B cell (primary cell): Measurements from ENCODE around the gene XYLT1. TPM values are rescaled to one million over a fixed set of nuclear protein-coding genes. Genes with fewer than 3 reads are reported as not detected.

Experiments
- ATAC-seq: fragments of 200-7000 bp; cut with Tn5 transposase; one replicate; pipeline ENCODE4 v1.10.0; 2021; ENCODE audit warnings: low read depth, mild to moderate bottlenecking, moderate number of reproducible peaks, moderate library complexity
- CTCF ChIA-PET: fragments of 350-600 bp; sonication (Branson Sonifier 250); formaldehyde crosslinking; loops from one replicate; lab custom pipeline; 2021; ENCODE audit warnings: antibody characterized with exemption, inconsistent platforms; lab: Charles Lee
- POLR2A ChIA-PET: fragments of 350-600 bp; sonication (Branson Sonifier 250); formaldehyde crosslinking; loops from one replicate; lab custom pipeline; 2021; ENCODE audit warnings: antibody characterized with exemption; lab: Charles Lee
- DNase-seq: peaks from one replicate; pipeline ENCODE4 v3.0.0; 2013
- H2AFZ ChIP-seq: 2 replicates; pipeline ENCODE4 v1.6.1; 2012; ENCODE audit warnings: mild to moderate bottlenecking, low read depth, low read length; ENCODE audit not compliant: insufficient read depth, poor library complexity, severe bottlenecking
- H3K27ac ChIP-seq, 2 donors: 1 replicate in 1 of 2; 2 replicates in 1 of 2; pipeline ENCODE4 v1.5.1; 2012 to 2013; ENCODE audit warnings: low read length in 2 of 2, mild to moderate bottlenecking in 2 of 2, moderate library complexity in 1 of 2
- H3K27me3 ChIP-seq, 4 experiments: fragments of 200-600 bp in 1 of 4; sonication (generic) in 1 of 4; replicated peaks in 1 of 4; 1 replicate in 2 of 4; 2 replicates in 2 of 4; pipeline versions ENCODE4 v1.6.1 to v1.7.0; 2013 to 2016; ENCODE audit warnings: low read length in 3 of 4, mild to moderate bottlenecking in 2 of 4, mixed read lengths in 1 of 4, moderate library complexity in 1 of 4; ENCODE audit not compliant: insufficient read depth in 4 of 4, control insufficient read depth in 3 of 4; ENCODE audit errors: control extremely low read depth in 1 of 4
- H3K36me3 ChIP-seq, 2 experiments: replicated peaks in 1 of 2; 1 replicate in 1 of 2; 2 replicates in 1 of 2; pipeline versions ENCODE4 v1.6.1 to v1.7.1; 2013; ENCODE audit warnings: low read length in 1 of 2; ENCODE audit not compliant: insufficient read depth in 2 of 2, control insufficient read depth in 1 of 2; ENCODE audit errors: control extremely low read depth in 1 of 2, extremely low read depth in 1 of 2
- H3K4me1 ChIP-seq, 2 donors: fragments of 200-600 bp in 1 of 2; sonication (generic) in 1 of 2; 1 replicate in 1 of 2; 2 replicates in 1 of 2; pipeline versions ENCODE4 v1.5.1 to v1.6.1; 2013 to 2017; ENCODE audit warnings: low read length in 2 of 2; ENCODE audit not compliant: control insufficient read depth in 2 of 2, insufficient read depth in 2 of 2
- H3K4me2 ChIP-seq: replicated peaks from 2 replicates; pipeline ENCODE3; 2012; ENCODE audit warnings: mild to moderate bottlenecking, low read depth, low read length; ENCODE audit not compliant: poor library complexity, severe bottlenecking
- H3K4me3 ChIP-seq, 5 experiments: fragments of 200-600 bp in 1 of 5; sonication (generic) in 1 of 5; 1 replicate in 3 of 5; 2 replicates in 2 of 5; pipeline versions ENCODE4 v1.5.1 to v1.7.0; 2011 to 2016; ENCODE audit warnings: low read length in 4 of 5, mild to moderate bottlenecking in 4 of 5, low read depth in 2 of 5, control low read depth in 1 of 5, moderate library complexity in 1 of 5; ENCODE audit not compliant: insufficient read depth in 1 of 5; ENCODE audit errors: control extremely low read depth in 1 of 5, extremely low read depth in 1 of 5
- H3K79me2 ChIP-seq: fragments of 200-600 bp; sonication (generic); one replicate; pipeline ENCODE4 v1.6.0; 2016; ENCODE audit warnings: low read length; ENCODE audit not compliant: control insufficient read depth, insufficient read depth
- H3K9ac ChIP-seq: fragments of 200-600 bp; sonication (generic); 2 replicates; pipeline ENCODE4 v1.6.1; 2017; ENCODE audit warnings: mild to moderate bottlenecking, low read length, moderate library complexity
- H3K9me3 ChIP-seq, 3 donors: one replicate each; pipeline versions ENCODE4 v1.6.1 to v1.7.1; 2013; ENCODE audit warnings: low read length in 2 of 3; ENCODE audit not compliant: control insufficient read depth in 2 of 3, insufficient read depth in 1 of 3; ENCODE audit errors: control extremely low read depth in 1 of 3
- H4K20me1 ChIP-seq: 2 replicates; pipeline ENCODE4 v1.6.0; 2012; ENCODE audit warnings: mild to moderate bottlenecking, low read length; ENCODE audit not compliant: insufficient read depth, control insufficient read depth, poor library complexity, severe bottlenecking
- H3K27ac Mint-ChIP-seq: one replicate; pipeline ENCODE4 v1.8.0; 2021; ENCODE audit warnings: mixed read lengths
- H3K27me3 Mint-ChIP-seq: one replicate; pipeline ENCODE4 v1.8.0; 2021; ENCODE audit warnings: mixed read lengths
- H3K4me1 Mint-ChIP-seq: one replicate; pipeline ENCODE4 v1.8.0; 2021; ENCODE audit warnings: mixed read lengths
- H3K4me3 Mint-ChIP-seq: one replicate; pipeline ENCODE4 v1.8.0; 2021; ENCODE audit warnings: mixed read lengths
- H3K9me3 Mint-ChIP-seq: one replicate; pipeline ENCODE4 v1.8.0; 2022; ENCODE audit warnings: mixed read lengths; ENCODE audit not compliant: insufficient read depth
- CTCF ChIP-seq: fragments of 200-600 bp; IDR thresholded peaks from one replicate; pipeline ENCODE4 v1.8.0; 2022; ENCODE audit warnings: antibody characterized with exemption, mild to moderate bottlenecking
- EZH2 ChIP-seq: IDR thresholded peaks from 2 replicates; pipeline ENCODE4 v1.6.1; 2012; ENCODE audit warnings: borderline replicate concordance, low read depth, mild to moderate bottlenecking, moderate library complexity, low read length; ENCODE audit not compliant: insufficient read depth, poor library complexity, severe bottlenecking
- WGBS: methylation state at CpG from one replicate; pipeline ENCODE4 v1.1.5; 2013; ENCODE audit warnings: missing lambda C conversion rate; ENCODE audit not compliant: insufficient coverage; 5-methylcytosine and 5-hydroxymethylcytosine counted together
- intact Hi-C: fragments of 100-400 bp; cut with micrococcal nuclease; formaldehyde crosslinking; loops from one replicate; pipeline ENCODE4 v1.10.0; 2022
- polyA plus RNA-seq: library from polyadenylated mRNA; depleted of rRNA; stranded (reverse); fragments of >200 nt; gene quantifications from 2 replicates; pipeline ENCODE4 v1.2.3, GENCODE V29; 2012
- total RNA-seq, 2 donors: library from RNA; stranded (reverse); fragments of 120-200 nt in 1 of 2; gene quantifications; 1 replicate in 1 of 2; 2 replicates in 1 of 2; pipeline versions ENCODE4 v1.2.3 to v1.2.4, GENCODE V29; 2013 to 2022

Gene XYLT1
- total and polyA plus RNA-seq, 2 donors (not counting 1 experiment from before 2014, with no cell fraction given): 8.7 to 59.6 TPM

- Histone ChIP-seq H4K20me1 (peaks cover 3% of the 10 kb centered on the region), H3K27ac (no peak overlapping the region), H3K9me3 (no peaks in the 10 kb centered on the region), H3K9ac (no peak overlapping the region), H3K79me2 (peaks cover 87% of the 10 kb centered on the region), H3K4me1 (peaks cover 0 to 6% of the 10 kb centered on the region in 2 donors), H3K36me3 (peaks cover 0 to 1% of the 10 kb centered on the region in 2 experiments), H2AFZ (no peak overlapping the region), H3K27me3 (no peaks in the 10 kb centered on the region), H3K4me3 (no peak overlapping the region), H3K4me2 (no peak overlapping the region)
- no peak for DNase-seq
- Mint-ChIP-seq H3K9me3 (no peaks in the 10 kb centered on the region), H3K4me3 (no peak overlapping the region), H3K27me3 (no peaks in the 10 kb centered on the region), H3K4me1 (peaks cover 37% of the 10 kb centered on the region), H3K27ac (peak overlapping the region; percentile 47)
- no peak for ATAC-seq
- ChIA-PET POLR2A (no interaction called here), CTCF (no interaction called here)
- TF ChIP-seq CTCF: no peak
- TF ChIP-seq EZH2: no peak
- intact Hi-C loops: no loop called here
- WGBS: 88% methylated on average over 2 of the region's 5 CpGs
These were observed 77.7 kb downstream of the XYLT1 start for GRCh38 chr16:17392857-17393692.

GRCh38 chr16:17392127-17392856 lies 78.5 kb downstream of the XYLT1 start:
- Histone ChIP-seq H3K4me2 (no peak overlapping the region), H3K4me1 (peaks cover 0 to 6% of the 10 kb centered on the region in 2 donors), H3K79me2 (peaks cover 88% of the 10 kb centered on the region), H3K9me3 (no peaks in the 10 kb centered on the region), H3K4me3 (no peak overlapping the region), H3K36me3 (peaks cover 0 to 1% of the 10 kb centered on the region in 2 experiments), H3K9ac (no peak overlapping the region), H3K27me3 (no peaks in the 10 kb centered on the region), H2AFZ (no peak overlapping the region), H3K27ac (no peak overlapping the region), H4K20me1 (peaks cover 3% of the 10 kb centered on the region)
- no peak for DNase-seq
- H3K27ac Mint-ChIP-seq: no peak overlapping the region
- peaks cover 37% of the 10 kb centered on the region for H3K4me1 Mint-ChIP-seq
- WGBS: 86% methylated on average over 2 of the region's 8 CpGs
- CTCF ChIA-PET: no interaction called here
- TF ChIP-seq EZH2 (no peak), CTCF (no peak)
- POLR2A ChIA-PET: no interaction called here
- no peaks in the 10 kb centered on the region for H3K9me3 Mint-ChIP-seq
- no peaks in the 10 kb centered on the region for H3K27me3 Mint-ChIP-seq
- ATAC-seq: no peak
- no peak overlapping the region for H3K4me3 Mint-ChIP-seq
- intact Hi-C loops: no loop called here
